Activated T-helper 1 cell treated with anti-CD3 and anti-CD28 coated beads, Interleukin-12 subunit alpha, Interleukin-12 subunit beta, Interleukin-2, Interleukin-4 antibody, amounts not matched to agents 30 ng/mL and 10 ng/mL and 1 ng/mL, durations not matched to agents 14 hours and 24 hours and 36 hours (primary cell): Measurements from ENCODE around the gene ATP8A2. TPM values are rescaled to one million over a fixed set of nuclear protein-coding genes. Genes with fewer than 3 reads are reported as not detected.

Source experiments
- DNase-seq: peaks from one replicate; pipeline ENCODE4 v3.0.0; 2021; ENCODE audit warnings: low spot score
- H3K27ac Mint-ChIP-seq: one replicate; pipeline ENCODE4 v1.8.0; 2021; ENCODE audit warnings: mild to moderate bottlenecking, mixed read lengths
- H3K27me3 Mint-ChIP-seq: one replicate; pipeline ENCODE4 v1.8.0; 2022; ENCODE audit warnings: mild to moderate bottlenecking, moderate library complexity, mixed read lengths; ENCODE audit not compliant: insufficient read depth
- H3K36me3 Mint-ChIP-seq: one replicate; pipeline ENCODE4 v1.8.0; 2021; ENCODE audit warnings: low read depth, mixed read lengths
- H3K4me1 Mint-ChIP-seq: one replicate; pipeline ENCODE4 v1.8.0; 2021; ENCODE audit warnings: low read depth, mixed read lengths
- H3K4me3 Mint-ChIP-seq: one replicate; pipeline ENCODE4 v1.8.0; 2021; ENCODE audit warnings: mild to moderate bottlenecking, moderate library complexity, mixed read lengths
- H3K9me3 Mint-ChIP-seq: one replicate; pipeline ENCODE4 v1.8.0; 2021; ENCODE audit warnings: mixed read lengths
- intact Hi-C: fragments of 100-400 bp; cut with micrococcal nuclease; formaldehyde crosslinking; loops from one replicate; pipeline ENCODE4 v1.15.1; 2024
- total RNA-seq: library from RNA; stranded (reverse); gene quantifications from 2 replicates; pipeline ENCODE4 v1.2.3, GENCODE V29; 2022

ATP8A2 gene
- total RNA-seq, 1 donor from 2014 or later = 0.52 TPM

DNA sequence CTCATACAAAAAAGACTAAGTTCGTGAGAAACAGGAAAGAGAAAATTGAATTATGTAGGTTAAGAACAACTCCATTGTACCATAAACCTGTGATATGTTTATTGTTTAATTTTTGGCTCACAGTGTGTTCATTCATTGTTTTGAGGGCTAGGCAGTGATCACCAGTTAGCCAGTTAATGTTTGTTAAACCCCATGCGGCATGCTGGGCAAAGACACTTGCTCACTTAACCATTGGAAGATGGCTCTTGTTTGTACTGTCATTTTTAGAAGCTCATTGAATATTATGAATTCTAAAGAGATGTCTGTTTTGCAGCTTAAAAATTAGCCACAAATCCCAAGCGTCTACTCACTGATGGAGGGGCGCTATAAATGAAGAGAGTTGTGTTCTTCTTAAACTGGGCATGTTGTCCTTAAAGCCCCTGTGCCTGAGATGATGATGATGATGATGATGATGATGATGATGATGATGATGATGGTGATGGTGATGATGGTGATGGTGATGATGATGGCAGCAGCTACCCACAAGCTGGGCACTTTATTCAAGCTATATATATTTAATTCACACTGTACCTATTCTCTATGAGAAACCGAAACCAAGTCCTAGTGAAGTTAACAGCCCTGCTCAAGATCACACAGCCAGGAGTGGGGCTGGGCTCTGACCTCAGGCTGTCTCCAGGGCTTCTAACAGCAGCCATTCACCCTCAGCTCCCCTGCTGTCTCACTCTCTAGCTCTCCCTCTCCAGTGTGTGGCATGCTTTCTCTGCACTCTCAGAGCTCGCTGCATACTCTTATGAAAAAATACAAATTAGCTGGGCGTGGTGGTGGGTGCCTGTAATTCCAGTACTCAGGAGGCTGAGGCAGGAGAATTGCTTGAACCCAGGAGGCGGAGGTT is 510.9 kb downstream of the ATP8A2 start:
- no peaks in the 10 kb centered on the region for H3K36me3 Mint-ChIP-seq
- DNase-seq = peak; percentile 25
- H3K9me3 Mint-ChIP-seq = no peaks in the 10 kb centered on the region
- peaks cover 67% of the 10 kb centered on the region for H3K4me1 Mint-ChIP-seq
- no peak overlapping the region for H3K4me3 Mint-ChIP-seq
- intact Hi-C loops = loop anchor here (10.0 kb wide), 1 partner anchor 598 kb away; the partner anchor contains the start of gene MTMR6
- H3K27me3 Mint-ChIP-seq = peaks cover 5% of the 10 kb centered on the region
- peak overlapping the region; percentile 9 for H3K27ac Mint-ChIP-seq

DNA sequence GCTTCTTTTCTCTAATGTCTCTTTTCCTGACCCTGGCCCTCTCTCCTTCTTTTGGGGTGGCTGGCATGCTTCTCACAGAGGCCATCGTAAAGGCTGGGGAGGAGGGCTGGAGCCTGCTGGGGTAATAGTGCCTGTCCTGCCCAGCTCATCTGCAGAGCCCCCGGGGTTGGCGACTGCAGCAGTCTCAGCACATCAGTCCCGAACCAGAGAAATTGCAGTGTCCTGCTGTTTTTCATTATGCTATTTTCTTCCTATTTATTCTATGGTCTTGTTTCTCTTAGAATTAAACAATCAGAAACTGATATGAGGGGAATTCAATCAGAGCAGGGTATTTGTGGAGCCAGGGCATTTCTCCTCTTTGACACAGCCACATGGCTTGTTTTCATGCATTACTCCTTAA is 513.6 kb downstream of the ATP8A2 start:
- intact Hi-C loops = loop anchor here (10.0 kb wide), 1 partner anchor 601 kb away; the partner anchor contains the start of gene MTMR6
- Mint-ChIP-seq H3K9me3 (no peaks in the 10 kb centered on the region), H3K36me3 (no peaks in the 10 kb centered on the region), H3K27ac (no peak overlapping the region), H3K27me3 (peaks cover 5% of the 10 kb centered on the region), H3K4me3 (no peak overlapping the region), H3K4me1 (peaks cover 76% of the 10 kb centered on the region)
- DNase-seq = no peak

DNA sequence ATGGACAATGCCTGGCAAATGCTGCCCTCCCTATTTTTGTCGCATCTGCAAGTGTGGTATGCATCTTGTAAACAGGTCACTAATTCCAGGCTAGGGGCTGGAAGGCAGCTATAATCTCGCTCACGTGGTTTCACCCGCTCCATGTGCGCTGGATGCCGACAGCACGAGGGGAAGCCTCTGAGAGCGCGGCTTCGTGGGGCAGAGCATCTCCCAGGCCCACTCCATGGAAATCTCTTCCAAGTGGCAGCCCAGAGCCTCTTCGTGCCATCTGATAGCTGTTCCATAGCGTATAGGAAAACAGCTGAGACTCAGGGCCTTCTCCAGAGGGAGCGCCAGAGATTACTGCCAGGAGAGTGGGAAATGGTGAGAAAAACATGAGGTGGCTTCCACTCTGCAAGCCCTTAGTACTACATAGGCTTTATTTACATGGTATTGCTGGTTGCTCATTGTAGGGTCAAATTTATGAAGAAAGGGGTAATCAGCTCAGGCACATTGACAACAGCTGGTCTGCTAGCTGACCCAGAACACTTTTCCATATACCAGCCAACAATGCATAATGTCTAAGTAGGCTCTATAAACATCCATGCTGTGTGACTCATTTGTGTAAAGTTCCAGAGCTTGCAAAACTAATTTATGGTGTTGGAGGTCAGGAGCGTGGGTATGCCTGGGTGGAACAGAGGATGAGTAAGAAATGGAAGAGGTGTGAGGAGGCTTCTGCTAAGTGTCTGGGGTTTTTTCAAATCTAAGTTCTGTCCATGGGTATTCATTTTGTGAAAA is 514.9 kb downstream of the ATP8A2 start:
- Mint-ChIP-seq H3K9me3 (no peaks in the 10 kb centered on the region), H3K4me3 (no peak overlapping the region), H3K36me3 (no peaks in the 10 kb centered on the region), H3K4me1 (peaks cover 71% of the 10 kb centered on the region), H3K27ac (peak overlapping the region; percentile 75), H3K27me3 (peaks cover 5% of the 10 kb centered on the region)
- DNase-seq = peak; percentile 14
- intact Hi-C loops = loop anchor here (1.0 to 10.0 kb wide), 8 partner anchors 9 to 602 kb away; partner anchors contain the start of gene MTMR6

DNA sequence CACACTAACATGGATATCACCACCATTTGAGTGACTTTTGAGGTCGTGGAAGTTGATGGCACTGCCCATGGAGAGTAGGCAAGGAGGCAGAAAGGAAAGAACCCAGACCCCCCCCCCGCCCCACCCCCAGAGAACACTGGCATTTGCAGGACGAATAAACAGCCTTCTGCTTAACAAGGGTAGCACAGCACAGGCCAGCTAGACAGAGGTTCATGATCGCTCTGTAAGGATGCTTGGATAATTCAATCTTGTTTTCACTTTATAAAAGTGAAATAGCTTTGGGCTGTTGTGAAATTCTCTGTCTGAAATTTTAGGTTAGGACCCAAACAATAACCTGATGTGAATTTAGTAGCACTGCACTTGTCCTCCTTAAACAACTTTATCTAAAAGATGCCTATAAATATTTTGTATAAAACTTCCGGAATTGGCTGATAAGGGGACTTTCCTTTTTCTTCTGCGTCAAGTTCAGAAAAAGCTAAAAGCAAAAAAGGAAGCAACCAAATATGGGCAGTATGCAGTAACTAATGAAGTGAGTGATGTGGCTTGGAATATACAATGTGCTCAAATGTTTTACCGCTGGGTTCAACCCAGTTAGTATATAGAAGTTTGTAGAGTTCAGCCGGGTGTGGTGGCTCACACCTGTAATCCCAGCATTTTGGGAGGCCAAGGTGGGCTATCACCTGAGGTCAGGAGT is 516.3 kb downstream of the ATP8A2 start:
- Mint-ChIP-seq H3K27me3 (peaks cover 5% of the 10 kb centered on the region), H3K9me3 (no peaks in the 10 kb centered on the region), H3K4me1 (peaks cover 61% of the 10 kb centered on the region), H3K36me3 (no peaks in the 10 kb centered on the region), H3K27ac (peak overlapping the region; percentile 49), H3K4me3 (peak overlapping the region; percentile 45)
- intact Hi-C loops = loop anchor here (1.0 to 10.0 kb wide), 9 partner anchors 11 to 603 kb away; partner anchors contain the start of gene MTMR6
- DNase-seq = no peak

DNA sequence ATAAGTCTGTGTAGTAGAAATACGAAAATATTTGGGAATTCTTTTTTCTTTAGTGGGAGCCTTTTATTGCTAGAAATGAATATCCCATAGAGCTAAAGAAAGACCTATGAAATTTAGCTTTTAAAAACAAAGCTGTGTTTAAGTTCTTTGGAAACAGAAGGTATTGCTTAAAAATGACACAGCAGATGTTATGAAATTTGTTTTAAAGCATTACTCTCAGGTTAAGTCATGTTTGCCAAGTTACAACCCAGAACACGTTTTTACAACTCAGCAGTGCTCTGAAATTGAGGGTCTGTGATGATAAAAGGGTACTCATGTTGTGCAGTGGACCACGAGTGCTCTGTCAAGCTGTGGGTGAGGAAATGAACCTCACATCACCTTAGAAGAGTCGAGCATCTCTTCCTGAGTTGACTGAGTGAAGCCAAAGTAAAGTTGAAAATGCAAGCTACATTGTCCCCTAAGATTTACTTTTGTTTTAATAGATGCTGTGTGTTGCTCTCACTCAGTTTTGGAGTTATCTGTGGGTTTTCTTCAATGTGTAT is 519.0 kb downstream of the ATP8A2 start:
- H3K36me3 Mint-ChIP-seq = no peaks in the 10 kb centered on the region
- DNase-seq = no peak
- no peak overlapping the region for H3K27ac Mint-ChIP-seq
- intact Hi-C loops = no loop called here
- no peak overlapping the region for H3K4me3 Mint-ChIP-seq
- H3K9me3 Mint-ChIP-seq = peaks cover 2% of the 10 kb centered on the region
- H3K27me3 Mint-ChIP-seq = peaks cover 1% of the 10 kb centered on the region
- H3K4me1 Mint-ChIP-seq = peaks cover 46% of the 10 kb centered on the region

DNA sequence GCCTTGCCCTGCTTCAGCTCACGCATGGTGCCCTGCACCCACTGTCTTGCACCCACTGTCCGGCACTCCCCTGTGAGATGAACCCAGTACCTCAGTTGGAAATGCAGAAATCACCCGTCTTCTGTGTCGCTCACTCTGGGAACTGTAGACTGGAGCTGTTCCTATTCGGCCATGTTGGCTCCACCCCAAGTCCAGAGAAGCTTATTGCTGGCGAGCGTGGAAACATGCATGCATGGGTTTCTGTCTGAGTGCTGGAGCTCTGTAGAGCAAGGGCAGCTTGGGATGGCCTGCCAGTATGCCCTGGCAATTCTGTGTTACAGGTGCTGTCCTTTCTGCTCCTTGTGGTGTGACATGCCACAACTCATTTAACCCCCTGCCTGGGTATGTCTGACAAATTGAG is 527.2 kb downstream of the ATP8A2 start:
- intact Hi-C loops = no loop called here
- no peak for DNase-seq
- peaks cover 7% of the 10 kb centered on the region for H3K36me3 Mint-ChIP-seq
- peak overlapping the region; percentile 16 for H3K27ac Mint-ChIP-seq
- H3K4me1 Mint-ChIP-seq = peaks cover 23% of the 10 kb centered on the region
- no peak overlapping the region for H3K4me3 Mint-ChIP-seq
- H3K9me3 Mint-ChIP-seq = peaks cover 18% of the 10 kb centered on the region
- peaks cover 10% of the 10 kb centered on the region for H3K27me3 Mint-ChIP-seq

DNA sequence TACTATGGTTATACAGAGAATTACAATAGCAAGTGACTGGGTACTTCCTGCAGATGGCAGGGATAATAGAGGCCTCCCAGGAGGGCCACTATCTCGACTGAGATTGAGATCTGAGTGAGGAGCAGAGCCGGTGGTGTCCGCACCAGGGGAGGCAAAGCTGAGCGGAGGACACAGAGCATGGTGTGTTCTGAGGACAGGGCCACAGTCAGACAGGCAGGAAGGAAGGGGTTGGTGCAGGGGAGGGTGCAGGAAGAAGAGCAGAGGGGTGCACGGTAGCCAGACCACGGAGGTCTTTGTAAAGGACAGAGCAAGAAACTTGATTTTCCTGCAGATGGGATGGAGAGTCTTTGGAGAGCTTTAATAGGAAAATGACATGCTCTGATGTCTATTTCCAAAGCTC is 527.7 kb downstream of the ATP8A2 start:
- Mint-ChIP-seq H3K36me3 (peaks cover 7% of the 10 kb centered on the region), H3K9me3 (peaks cover 18% of the 10 kb centered on the region), H3K27me3 (peaks cover 10% of the 10 kb centered on the region), H3K27ac (peak overlapping the region; percentile 25), H3K4me1 (peaks cover 23% of the 10 kb centered on the region), H3K4me3 (no peak overlapping the region)
- no peak for DNase-seq
- intact Hi-C loops = no loop called here

DNA sequence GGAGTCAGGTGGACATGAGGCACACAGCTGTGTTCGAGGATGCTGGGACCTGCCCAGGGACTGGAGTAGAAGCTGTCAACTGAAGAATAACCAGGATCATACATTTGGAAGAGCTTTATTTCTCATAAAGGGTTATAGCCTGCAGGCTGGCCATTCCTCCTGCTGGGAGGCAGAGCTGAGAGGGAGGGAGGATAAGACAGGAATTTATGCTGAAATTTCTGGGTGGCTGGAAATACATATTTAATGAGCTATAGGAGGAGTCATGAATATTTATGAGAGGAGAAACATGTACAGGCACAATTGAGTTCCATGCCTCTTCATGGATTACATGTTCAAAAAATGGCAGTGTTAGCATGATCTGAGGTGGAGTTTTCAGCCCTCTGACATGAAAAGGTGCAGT is 528.2 kb downstream of the ATP8A2 start:
- H3K27me3 Mint-ChIP-seq = peaks cover 10% of the 10 kb centered on the region
- intact Hi-C loops = loop anchor here (2.0 to 10.0 kb wide), 4 partner anchors 153 to 1232 kb away; partner anchors contain the start of gene SHISA2
- H3K36me3 Mint-ChIP-seq = peaks cover 7% of the 10 kb centered on the region
- peaks cover 18% of the 10 kb centered on the region for H3K9me3 Mint-ChIP-seq
- peak overlapping the region; percentile 60 for H3K27ac Mint-ChIP-seq
- no peak overlapping the region for H3K4me3 Mint-ChIP-seq
- DNase-seq = no peak
- peaks cover 23% of the 10 kb centered on the region for H3K4me1 Mint-ChIP-seq

DNA sequence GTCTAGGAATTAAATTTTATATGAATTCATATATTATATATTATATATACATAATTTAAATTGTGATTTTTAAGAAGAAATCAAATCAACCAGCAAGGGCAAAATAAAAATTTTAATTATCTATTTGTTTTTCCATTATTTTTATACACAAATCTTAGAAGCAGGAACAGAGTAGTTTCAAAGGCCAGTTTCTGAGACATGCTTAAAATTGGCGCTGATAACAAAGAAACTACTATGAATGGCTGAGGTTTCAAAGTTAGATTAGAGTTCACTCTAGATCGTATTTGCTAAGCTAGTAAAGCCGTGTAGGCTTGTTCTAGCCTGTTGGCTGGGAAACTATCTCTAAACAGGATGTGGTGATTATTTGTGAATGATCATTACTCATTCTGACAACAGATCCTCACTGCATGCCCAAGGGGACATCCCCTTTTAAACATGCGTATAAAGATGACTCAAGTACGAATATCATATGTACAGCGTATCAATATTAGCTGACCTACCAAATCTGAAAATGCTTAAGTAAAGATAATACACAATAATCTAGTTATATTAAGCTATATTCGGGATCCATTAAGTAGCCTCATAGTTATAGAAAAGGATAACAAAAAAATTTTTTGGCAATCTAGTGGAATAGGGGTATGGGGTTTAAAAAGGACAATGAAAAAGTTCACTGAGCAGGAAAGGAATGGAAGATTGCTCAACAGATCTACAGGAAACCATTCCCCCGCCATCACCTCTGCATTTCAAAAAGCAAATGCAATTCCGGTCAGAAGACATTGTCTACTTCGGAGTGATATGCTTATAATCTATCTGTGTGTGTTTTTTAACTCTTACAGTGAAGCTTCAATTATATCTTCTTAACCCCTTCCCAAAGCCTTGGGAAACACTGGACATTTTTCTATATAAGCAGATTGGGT is 529.9 kb downstream of the ATP8A2 start:
- Mint-ChIP-seq H3K36me3 (peaks cover 6% of the 10 kb centered on the region), H3K4me1 (peaks cover 23% of the 10 kb centered on the region), H3K4me3 (peak overlapping the region; percentile 15), H3K27me3 (peaks cover 6% of the 10 kb centered on the region), H3K9me3 (peaks cover 12% of the 10 kb centered on the region), H3K27ac (peak overlapping the region; percentile 61)
- peak; percentile 60 for DNase-seq
- intact Hi-C loops = loop anchor here (1.0 to 10.0 kb wide), 13 partner anchors 14 to 1231 kb away; partner anchors contain the start of gene SHISA2

DNA sequence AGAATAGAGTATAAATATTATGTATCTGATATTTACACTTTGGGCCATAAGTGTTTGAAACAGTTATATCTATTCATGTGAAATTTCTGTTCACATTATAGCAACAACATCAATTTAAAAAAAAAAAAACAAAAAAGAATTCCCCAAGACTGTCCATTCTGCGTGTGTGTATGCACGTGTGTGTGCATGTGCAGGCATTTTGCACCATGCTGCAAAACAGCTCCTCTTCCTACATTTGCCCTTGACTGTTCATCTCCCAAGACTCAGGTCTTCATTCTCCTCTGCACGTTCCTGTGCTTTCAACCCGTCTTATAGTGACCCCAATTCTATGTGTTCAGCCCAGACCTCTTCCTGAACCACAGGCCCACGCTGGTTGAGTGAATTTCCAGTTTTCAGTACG is 530.7 kb downstream of the ATP8A2 start:
- H3K27ac Mint-ChIP-seq = no peak overlapping the region
- H3K4me3 Mint-ChIP-seq = no peak overlapping the region
- H3K4me1 Mint-ChIP-seq = peaks cover 23% of the 10 kb centered on the region
- H3K9me3 Mint-ChIP-seq = peaks cover 8% of the 10 kb centered on the region
- peaks cover 4% of the 10 kb centered on the region for H3K27me3 Mint-ChIP-seq
- DNase-seq = no peak
- peaks cover 3% of the 10 kb centered on the region for H3K36me3 Mint-ChIP-seq
- intact Hi-C loops = loop anchor here (2.0 to 10.0 kb wide), 6 partner anchors 68 to 1230 kb away; no protein-coding TSS in a partner anchor

DNA sequence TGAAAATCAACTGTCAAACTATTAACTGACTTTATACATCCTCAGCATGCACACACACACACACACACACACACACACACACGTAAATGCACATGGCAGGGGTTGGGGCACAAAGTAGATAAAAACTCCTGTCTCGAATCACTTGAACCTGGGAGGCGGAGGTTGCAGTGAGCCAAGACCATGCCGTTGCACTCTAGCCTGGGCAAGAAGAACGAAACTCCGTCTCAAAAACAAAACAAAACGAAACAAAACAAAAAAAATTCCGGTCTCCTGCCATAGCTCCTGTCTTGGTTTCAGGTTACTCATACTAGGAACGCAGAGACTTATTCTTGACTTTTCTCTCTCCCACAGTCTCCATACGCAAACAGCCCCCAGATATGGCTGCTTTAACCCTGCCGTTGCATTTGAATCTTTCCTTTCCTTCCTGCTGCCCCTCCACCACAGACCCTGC is 531.1 kb downstream of the ATP8A2 start:
- peak; percentile 20 for DNase-seq
- peaks cover 4% of the 10 kb centered on the region for H3K9me3 Mint-ChIP-seq
- peaks cover 4% of the 10 kb centered on the region for H3K27me3 Mint-ChIP-seq
- H3K4me1 Mint-ChIP-seq = peaks cover 23% of the 10 kb centered on the region
- no peak overlapping the region for H3K27ac Mint-ChIP-seq
- no peak overlapping the region for H3K4me3 Mint-ChIP-seq
- H3K36me3 Mint-ChIP-seq = peaks cover under 1% of the 10 kb centered on the region
- intact Hi-C loops = loop anchor here (2.0 to 10.0 kb wide), 6 partner anchors 68 to 1229 kb away; no protein-coding TSS in a partner anchor
